ENCODE measurements around the gene PIP5K1B.

DNA sequence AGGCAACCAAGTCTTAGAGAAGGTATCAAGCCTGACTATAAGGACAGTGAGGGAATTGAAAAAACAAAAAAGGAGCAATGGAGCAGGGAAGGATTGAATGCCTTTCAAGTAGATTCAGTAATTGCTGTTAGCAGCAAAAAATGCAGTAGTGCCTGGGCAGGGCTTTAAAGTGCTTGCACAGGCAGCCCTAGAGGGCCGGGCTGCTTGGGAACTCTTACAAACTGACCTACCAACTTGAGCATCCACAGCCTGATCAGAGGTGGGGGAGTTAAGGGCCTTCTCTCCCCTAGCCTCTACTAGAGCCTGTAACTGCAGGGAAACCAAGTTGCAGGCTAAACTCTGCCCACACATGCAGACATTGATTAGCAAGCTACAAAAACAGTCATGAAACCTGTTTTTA, 349.9 kb downstream of the PIP5K1B start:
- TF ChIP-seq POLR2A (IDR thresholded peaks at IDR 0.05) (no peak), POLR2AphosphoS5 (IDR thresholded peaks at IDR 0.05) (no peak)
- TF ChIP-seq, protein P1, sequence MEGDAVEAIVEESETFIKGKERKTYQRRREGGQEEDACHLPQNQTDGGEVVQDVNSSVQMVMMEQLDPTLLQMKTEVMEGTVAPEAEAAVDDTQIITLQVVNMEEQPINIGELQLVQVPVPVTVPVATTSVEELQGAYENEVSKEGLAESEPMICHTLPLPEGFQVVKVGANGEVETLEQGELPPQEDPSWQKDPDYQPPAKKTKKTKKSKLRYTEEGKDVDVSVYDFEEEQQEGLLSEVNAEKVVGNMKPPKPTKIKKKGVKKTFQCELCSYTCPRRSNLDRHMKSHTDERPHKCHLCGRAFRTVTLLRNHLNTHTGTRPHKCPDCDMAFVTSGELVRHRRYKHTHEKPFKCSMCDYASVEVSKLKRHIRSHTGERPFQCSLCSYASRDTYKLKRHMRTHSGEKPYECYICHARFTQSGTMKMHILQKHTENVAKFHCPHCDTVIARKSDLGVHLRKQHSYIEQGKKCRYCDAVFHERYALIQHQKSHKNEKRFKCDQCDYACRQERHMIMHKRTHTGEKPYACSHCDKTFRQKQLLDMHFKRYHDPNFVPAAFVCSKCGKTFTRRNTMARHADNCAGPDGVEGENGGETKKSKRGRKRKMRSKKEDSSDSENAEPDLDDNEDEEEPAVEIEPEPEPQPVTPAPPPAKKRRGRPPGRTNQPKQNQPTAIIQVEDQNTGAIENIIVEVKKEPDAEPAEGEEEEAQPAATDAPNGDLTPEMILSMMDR (IDR thresholded peaks at IDR 0.05), result no peak
